Prostate gland (tissue), 2 donors: ENCODE measurements around the gene NT5C1B.

Experiments used
- CTCF ChIP-seq, 4 experiments: fragments of 200-600 bp in 2 of 4; fragments of 450-650 bp in 2 of 4; sonication (generic) in 2 of 4; IDR thresholded peaks; 1 replicate in 3 of 4; 2 replicates in 1 of 4; pipeline ENCODE4 v1.5.1; 2016 to 2019; ENCODE audit warnings: antibody characterized with exemption in 4 of 4, mild to moderate bottlenecking in 2 of 4, moderate library complexity in 2 of 4
- POLR2A ChIP-seq: fragments of 450-650 bp; IDR thresholded peaks from one replicate; pipeline ENCODE4 v1.6.1; 2016; ENCODE audit warnings: antibody characterized with exemption, mild to moderate bottlenecking
- POLR2AphosphoS5 ChIP-seq: sonication (generic); formaldehyde crosslinking; IDR thresholded peaks from one replicate; pipeline ENCODE4 v1.6.1; 2017; ENCODE audit warnings: antibody characterized with exemption

GRCh38 chr2:18592372-18592771 is 3.0 kb upstream of the NT5C1B start:
- TF ChIP-seq CTCF (IDR thresholded peaks at IDR 0.05) (no peak), POLR2A (no peak), POLR2AphosphoS5 (no peak)
